Transverse colon (tissue), 4 donors: ENCODE results near the gene ADPRHL1.

Source experiments
- CTCF ChIP-seq, 5 experiments: fragments of 200-600 bp in 3 of 5; fragments of 450-650 bp in 2 of 5; sonication (generic) in 3 of 5; IDR thresholded peaks; 1 replicate in 2 of 5; 2 replicates in 3 of 5; pipeline ENCODE4 v1.5.1; 2016 to 2017; ENCODE audit warnings: antibody characterized with exemption in 5 of 5, inconsistent platforms in 3 of 5, mild to moderate bottlenecking in 2 of 5, moderate library complexity in 1 of 5
- POLR2A ChIP-seq: fragments of 450-650 bp; IDR thresholded peaks from one replicate; pipeline ENCODE4 v1.6.1; 2016; ENCODE audit warnings: antibody characterized with exemption, mild to moderate bottlenecking, moderate library complexity
- POLR2AphosphoS5 ChIP-seq, 3 donors: sonication (generic); formaldehyde crosslinking; IDR thresholded peaks; one replicate each; pipeline ENCODE4 v1.6.1; 2016; ENCODE audit warnings: antibody characterized with exemption in 3 of 3

GRCh38 chr13:113400621-113401451, 52.5 kb downstream of the ADPRHL1 start:
- TF ChIP-seq CTCF (IDR thresholded peaks at IDR 0.05) (no peak), POLR2A (no peak), POLR2AphosphoS5 (IDR thresholded peaks at IDR 0.05) (no peak)
